ENCODE measurements around the gene GLB1L. TPM values are rescaled to one million over a fixed set of nuclear protein-coding genes. Genes with fewer than 3 reads are reported as not detected.
"Not testable (repeated sequence)": the region's sequence is repeated elsewhere in the genome, so short reads cannot be mapped to it uniquely, and the experiment has no call there.

The GLB1L gene
- total RNA-seq, 2 experiments from 2014 or later: 2.1 TPM

- peaks cover 2% of the 10 kb centered on the region for H3K4me1 Mint-ChIP-seq (ENCODE audit: low read depth)
- H3K27ac Mint-ChIP-seq: no peak overlapping the region
- H3K36me3 Mint-ChIP-seq (ENCODE audit: low read depth): peaks cover 8% of the 10 kb centered on the region
- H3K27me3 Mint-ChIP-seq (ENCODE audit: low read depth): no peaks in the 10 kb centered on the region
- H3K4me3 Mint-ChIP-seq: no peak overlapping the region
- intact Hi-C loops (cut with micrococcal nuclease): no loop called here
- CTCF ChIA-PET: no interaction called here
- no peak for DNase-seq
- no peaks in the 10 kb centered on the region for H3K9me3 Mint-ChIP-seq
These were observed 42.5 kb upstream of the GLB1L start for GRCh38 chr2:219287580-219288265.

- intact Hi-C loops (cut with micrococcal nuclease): not testable (repeated sequence)
- CTCF ChIA-PET: interaction anchor here (1.1 kb wide), 1 partner anchor 9 kb away, joined by 3 read pairs; no protein-coding TSS in a partner anchor
These were observed 41.8 kb upstream of the GLB1L start for GRCh38 chr2:219287116-219287440.

GRCh38 chr2:219286436-219287115, 41.3 kb upstream of the GLB1L start:
- intact Hi-C loops (cut with micrococcal nuclease): no loop called here
- no peaks in the 10 kb centered on the region for H3K27me3 Mint-ChIP-seq (ENCODE audit: low read depth)

More at GRCh38 chr2:219287116-219287440, 41.8 kb upstream of the GLB1L start:
- H3K4me3 Mint-ChIP-seq; H3K4me1 Mint-ChIP-seq (ENCODE audit: low read depth); H3K27me3 Mint-ChIP-seq (ENCODE audit: low read depth); H3K9me3 Mint-ChIP-seq; H3K36me3 Mint-ChIP-seq (ENCODE audit: low read depth); H3K27ac Mint-ChIP-seq; DNase-seq: not testable (repeated sequence)

GRCh38 chr2:219285894-219286425, 40.7 kb upstream of the GLB1L start:
- Mint-ChIP-seq H3K9me3 (no peaks in the 10 kb centered on the region), H3K27me3 (ENCODE audit: low read depth) (no peaks in the 10 kb centered on the region), H3K36me3 (ENCODE audit: low read depth) (peaks cover 8% of the 10 kb centered on the region), H3K27ac (no peak overlapping the region), H3K4me3 (no peak overlapping the region), H3K4me1 (ENCODE audit: low read depth) (peaks cover 10% of the 10 kb centered on the region)
- intact Hi-C loops (cut with micrococcal nuclease): no loop called here
- CTCF ChIA-PET: interaction anchor here (1.1 to 10.6 kb wide), 3 partner anchors 7 to 9 kb away, joined by 3 to 196 read pairs (median 6); no protein-coding TSS in a partner anchor
- DNase-seq: no peak

More at GRCh38 chr2:219286436-219287115, 41.3 kb upstream of the GLB1L start:
- DNase-seq: no peak
- Mint-ChIP-seq H3K27ac (peak overlapping the region; percentile 13), H3K36me3 (ENCODE audit: low read depth) (peaks cover 8% of the 10 kb centered on the region), H3K9me3 (no peaks in the 10 kb centered on the region), H3K4me1 (ENCODE audit: low read depth) (peaks cover 4% of the 10 kb centered on the region), H3K4me3 (no peak overlapping the region)
- CTCF ChIA-PET: interaction anchor here (1.1 to 10.6 kb wide), 2 partner anchors 7 to 9 kb away, joined by 3 to 196 read pairs; no protein-coding TSS in a partner anchor

GRCh38 chr2:219285373-219285735, 40.1 kb upstream of the GLB1L start:
- Mint-ChIP-seq H3K27ac (no peak overlapping the region), H3K9me3 (no peaks in the 10 kb centered on the region), H3K27me3 (ENCODE audit: low read depth) (no peaks in the 10 kb centered on the region), H3K4me3 (no peak overlapping the region), H3K4me1 (ENCODE audit: low read depth) (peaks cover 15% of the 10 kb centered on the region), H3K36me3 (ENCODE audit: low read depth) (peaks cover 8% of the 10 kb centered on the region)
- DNase-seq: no peak
- CTCF ChIA-PET: interaction anchor here (1.5 to 10.6 kb wide), 2 partner anchors 8 kb away, joined by 6 to 196 read pairs; no protein-coding TSS in a partner anchor
- intact Hi-C loops (cut with micrococcal nuclease): no loop called here

GRCh38 chr2:219284501-219285372, 39.5 kb upstream of the GLB1L start:
- H3K27ac Mint-ChIP-seq: no peak overlapping the region
- CTCF ChIA-PET: interaction anchor here (0.5 to 10.6 kb wide), 4 partner anchors 8 to 146 kb away, joined by 3 to 196 read pairs (median 6); no protein-coding TSS in a partner anchor
- peaks cover 8% of the 10 kb centered on the region for H3K36me3 Mint-ChIP-seq (ENCODE audit: low read depth)
- H3K9me3 Mint-ChIP-seq: no peaks in the 10 kb centered on the region
- no peak for DNase-seq
- H3K4me3 Mint-ChIP-seq: no peak overlapping the region
- no peaks in the 10 kb centered on the region for H3K27me3 Mint-ChIP-seq (ENCODE audit: low read depth)
- peaks cover 21% of the 10 kb centered on the region for H3K4me1 Mint-ChIP-seq (ENCODE audit: low read depth)
- intact Hi-C loops (cut with micrococcal nuclease): no loop called here

GRCh38 chr2:219282943-219283581, 37.8 kb upstream of the GLB1L start:
- Mint-ChIP-seq H3K4me3 (no peak overlapping the region), H3K36me3 (ENCODE audit: low read depth) (peaks cover 8% of the 10 kb centered on the region), H3K4me1 (ENCODE audit: low read depth) (peaks cover 31% of the 10 kb centered on the region), H3K9me3 (no peaks in the 10 kb centered on the region), H3K27me3 (ENCODE audit: low read depth) (no peaks in the 10 kb centered on the region), H3K27ac (peak overlapping the region; percentile 27)
- intact Hi-C loops (cut with micrococcal nuclease): no loop called here
- no peak for DNase-seq
- CTCF ChIA-PET: interaction anchor here (1.5 to 10.6 kb wide), 4 partner anchors 10 to 123 kb away, joined by 3 to 196 read pairs (median 32); no protein-coding TSS in a partner anchor

- intact Hi-C loops (cut with micrococcal nuclease): no loop called here
- Mint-ChIP-seq H3K27ac (no peak overlapping the region), H3K36me3 (ENCODE audit: low read depth) (peaks cover 8% of the 10 kb centered on the region), H3K4me3 (no peak overlapping the region), H3K9me3 (no peaks in the 10 kb centered on the region), H3K27me3 (ENCODE audit: low read depth) (no peaks in the 10 kb centered on the region), H3K4me1 (ENCODE audit: low read depth) (peaks cover 38% of the 10 kb centered on the region)
- DNase-seq: no peak
- CTCF ChIA-PET: interaction anchor here (0.9 to 10.6 kb wide), 5 partner anchors 11 to 123 kb away, joined by 3 to 196 read pairs (median 6); no protein-coding TSS in a partner anchor
These were observed 37.1 kb upstream of the GLB1L start for GRCh38 chr2:219282375-219282774.

GRCh38 chr2:219281588-219281987, 36.3 kb upstream of the GLB1L start:
- CTCF ChIA-PET: interaction anchor here (1.5 to 10.6 kb wide), 5 partner anchors 12 to 122 kb away, joined by 3 to 196 read pairs (median 6); no protein-coding TSS in a partner anchor
- Mint-ChIP-seq H3K9me3 (no peaks in the 10 kb centered on the region), H3K4me1 (ENCODE audit: low read depth) (peaks cover 39% of the 10 kb centered on the region), H3K27me3 (ENCODE audit: low read depth) (no peaks in the 10 kb centered on the region), H3K36me3 (ENCODE audit: low read depth) (peaks cover 7% of the 10 kb centered on the region), H3K4me3 (no peak overlapping the region), H3K27ac (no peak overlapping the region)
- intact Hi-C loops (cut with micrococcal nuclease): no loop called here
- DNase-seq: no peak

- CTCF ChIA-PET: interaction anchor here (0.8 to 10.6 kb wide), 5 partner anchors 13 to 121 kb away, joined by 3 to 196 read pairs (median 5); no protein-coding TSS in a partner anchor
- intact Hi-C loops (cut with micrococcal nuclease): no loop called here
- H3K27me3 Mint-ChIP-seq (ENCODE audit: low read depth): no peaks in the 10 kb centered on the region
These were observed 35.4 kb upstream of the GLB1L start for GRCh38 chr2:219280651-219281050.

GRCh38 chr2:219279916-219280516, 34.8 kb upstream of the GLB1L start:
- CTCF ChIA-PET: interaction anchor here (1.6 to 10.6 kb wide), 4 partner anchors 13 to 121 kb away, joined by 3 to 196 read pairs (median 32); no protein-coding TSS in a partner anchor
- no peaks in the 10 kb centered on the region for H3K9me3 Mint-ChIP-seq
- H3K4me3 Mint-ChIP-seq: peak overlapping the region; percentile 92
- H3K27me3 Mint-ChIP-seq (ENCODE audit: low read depth): no peaks in the 10 kb centered on the region
- H3K4me1 Mint-ChIP-seq (ENCODE audit: low read depth): peaks cover 37% of the 10 kb centered on the region
- intact Hi-C loops (cut with micrococcal nuclease): loop anchor here (1.0 to 10.0 kb wide), 16 partner anchors 15 to 1055 kb away; partner anchors contain the start of genes ANKZF1, ATG9A, CHPF and CNOT9
- peak overlapping the region; percentile 90 for H3K27ac Mint-ChIP-seq
- DNase-seq: no peak
- H3K36me3 Mint-ChIP-seq (ENCODE audit: low read depth): peaks cover 5% of the 10 kb centered on the region

More at GRCh38 chr2:219280651-219281050, 35.4 kb upstream of the GLB1L start:
- Mint-ChIP-seq H3K4me3 (peak overlapping the region; percentile 92), H3K4me1 (ENCODE audit: low read depth) (peaks cover 39% of the 10 kb centered on the region), H3K27ac (peak overlapping the region; percentile 90), H3K9me3 (no peaks in the 10 kb centered on the region), H3K36me3 (ENCODE audit: low read depth) (peaks cover 7% of the 10 kb centered on the region)
- DNase-seq: no peak

Data from activated naive CD4-positive, alpha-beta T cell treated with anti-CD3 and anti-CD28 coated beads for 36 hours (primary cell).